Stromal cell of bone marrow (primary cell): ENCODE results near the gene MSANTD2.
"Not testable (repeated sequence)": the region's sequence is repeated elsewhere in the genome, so short reads cannot be mapped to it uniquely, and the experiment has no call there.

Experiments
- DNase-seq: peaks from one replicate; pipeline ENCODE4 v3.0.0-alpha.2; 2012; ENCODE audit warnings: low read depth

Gene MSANTD2

DNA sequence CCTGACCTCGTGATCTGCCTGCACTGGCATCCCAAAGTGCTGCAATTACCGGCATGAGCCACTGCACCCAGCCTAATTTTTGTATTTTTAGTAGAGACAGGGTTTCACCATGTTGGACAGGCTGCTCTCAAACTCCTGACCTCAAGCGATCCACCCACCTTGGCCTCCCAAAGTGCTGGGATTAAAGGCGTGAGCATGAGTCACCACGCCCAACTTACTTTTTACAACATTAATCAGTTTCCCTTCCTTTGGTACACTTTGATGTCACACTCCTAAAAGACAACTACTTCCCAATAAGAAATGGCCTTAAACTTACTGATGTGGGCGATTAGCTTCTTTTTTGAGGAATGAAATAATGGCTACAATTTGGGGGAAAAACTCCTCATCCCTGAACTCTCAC is 29.2 kb downstream of the MSANTD2 start:
- DNase-seq: not testable (repeated sequence)

DNA sequence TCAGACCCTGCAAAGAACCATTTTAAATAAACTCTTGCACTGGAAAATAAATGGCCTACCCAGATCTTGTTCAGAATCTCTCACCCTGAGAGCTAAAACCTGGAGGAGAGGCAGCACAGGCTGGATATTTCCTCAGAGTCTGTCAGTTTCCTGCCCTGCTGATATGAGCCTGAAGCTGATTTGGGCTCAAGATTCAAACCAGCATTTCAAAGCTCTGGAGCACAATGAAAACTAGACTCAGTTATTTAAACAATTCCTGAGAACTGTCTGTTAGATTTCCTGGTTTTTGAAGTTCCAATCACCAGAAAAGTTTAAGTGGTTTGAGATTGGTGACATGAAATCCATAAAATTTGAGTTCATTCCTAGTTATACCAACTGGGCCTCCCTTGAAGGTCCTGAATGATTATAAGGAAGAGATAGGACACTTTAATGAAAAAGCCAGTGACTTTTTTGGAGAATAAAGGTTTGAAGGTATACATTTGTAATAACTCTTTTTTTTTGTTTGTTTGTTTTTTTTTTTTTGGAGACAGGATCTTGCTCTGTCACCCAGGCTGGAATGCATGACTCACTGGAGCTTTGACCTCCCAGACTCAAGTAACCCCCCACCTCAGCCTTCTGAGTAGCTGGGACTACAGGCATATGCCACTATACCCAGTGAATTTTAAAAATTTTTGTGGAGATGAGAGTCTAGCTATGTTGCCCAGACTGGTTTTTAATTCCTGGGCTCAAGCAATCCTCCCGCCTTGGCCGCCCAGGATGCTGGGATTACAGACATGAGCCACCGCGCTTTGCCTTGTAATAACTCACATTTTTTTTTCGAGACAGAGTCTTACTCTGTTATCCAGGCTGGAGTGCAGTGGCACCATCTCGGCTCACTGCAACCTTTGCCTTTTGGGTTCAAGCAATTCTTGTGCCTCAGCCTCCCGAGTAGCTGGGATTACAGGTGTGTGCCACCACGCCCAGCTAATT is 30.1 kb downstream of the MSANTD2 start:
- DNase-seq: no peak

DNA sequence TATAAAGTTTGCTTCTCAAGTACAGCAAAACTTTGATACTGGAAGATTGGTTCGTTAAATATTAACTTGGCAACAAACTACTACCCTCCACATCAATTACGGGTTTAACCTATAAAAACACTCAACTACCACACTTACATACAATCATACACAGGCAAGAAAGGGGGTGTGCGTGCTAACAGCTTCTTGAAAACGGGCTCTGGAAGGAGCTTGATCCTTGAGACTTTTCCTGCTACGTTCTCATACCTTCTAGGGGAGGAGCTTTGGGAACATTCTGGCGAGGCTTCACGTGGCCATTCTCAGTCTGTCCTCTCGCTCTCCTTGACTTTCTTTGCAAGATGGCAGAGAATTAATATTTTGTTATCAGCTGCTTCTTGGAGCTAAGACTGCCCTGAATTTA is 31.3 kb downstream of the MSANTD2 start:
- DNase-seq: no peak

DNA sequence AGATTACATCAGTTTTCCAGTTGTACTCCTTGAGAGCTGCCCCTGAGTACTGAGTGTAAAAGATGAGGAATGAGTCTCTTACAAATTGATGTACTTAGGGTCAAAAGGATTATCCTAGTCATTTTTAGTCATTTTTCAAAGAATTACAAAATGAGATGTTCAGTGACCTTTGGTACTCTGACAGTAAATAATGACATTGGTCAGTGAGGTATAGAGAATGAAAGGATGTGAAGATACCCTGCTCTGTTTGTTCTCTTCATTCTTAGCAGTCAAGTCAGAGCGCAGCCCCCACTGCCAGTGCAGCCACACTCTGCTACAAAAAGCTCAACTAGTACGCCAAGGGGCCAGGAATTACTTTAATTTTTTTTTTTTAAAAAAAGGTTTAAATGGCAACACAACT is 34.0 kb downstream of the MSANTD2 start:
- DNase-seq: no peak

DNA sequence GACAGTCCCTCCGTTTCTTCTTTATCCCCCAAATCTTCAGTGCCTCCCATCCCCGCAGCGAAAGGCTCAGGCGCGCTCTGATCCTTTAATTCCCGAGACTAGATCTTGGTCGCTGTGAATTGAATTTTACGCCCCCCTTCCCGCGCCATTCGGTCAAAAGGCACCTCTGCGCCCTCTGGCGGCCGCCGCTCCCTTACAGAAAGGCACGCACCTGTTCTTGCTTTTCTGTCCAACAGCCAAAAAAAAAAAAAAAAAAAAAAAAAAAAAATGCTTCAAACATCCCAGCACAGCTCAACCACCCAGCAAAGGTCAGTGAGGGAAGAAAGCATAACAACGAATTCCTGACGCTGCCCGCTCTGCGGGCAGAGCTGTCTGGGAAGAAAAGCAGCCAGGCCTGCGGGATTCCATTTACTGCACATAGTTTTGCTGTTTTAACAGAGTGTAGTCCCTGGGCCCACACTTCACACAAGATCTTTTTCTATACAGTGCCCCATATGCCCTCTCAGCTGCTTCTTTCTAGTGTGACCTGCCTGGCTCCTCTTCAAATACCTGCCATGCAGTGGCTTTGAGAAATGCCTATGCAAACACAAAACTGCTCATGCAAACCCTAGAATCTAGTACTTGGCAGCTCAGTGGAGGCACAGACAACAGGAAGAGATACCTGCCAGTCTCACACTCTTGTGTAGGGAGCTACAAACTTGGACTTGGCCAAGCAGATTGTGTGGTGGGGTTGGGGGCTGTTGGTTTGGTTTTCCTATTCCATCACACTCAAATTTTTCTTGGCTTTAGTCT is 36.9 kb downstream of the MSANTD2 start:
- peak; percentile 29 for DNase-seq

DNA sequence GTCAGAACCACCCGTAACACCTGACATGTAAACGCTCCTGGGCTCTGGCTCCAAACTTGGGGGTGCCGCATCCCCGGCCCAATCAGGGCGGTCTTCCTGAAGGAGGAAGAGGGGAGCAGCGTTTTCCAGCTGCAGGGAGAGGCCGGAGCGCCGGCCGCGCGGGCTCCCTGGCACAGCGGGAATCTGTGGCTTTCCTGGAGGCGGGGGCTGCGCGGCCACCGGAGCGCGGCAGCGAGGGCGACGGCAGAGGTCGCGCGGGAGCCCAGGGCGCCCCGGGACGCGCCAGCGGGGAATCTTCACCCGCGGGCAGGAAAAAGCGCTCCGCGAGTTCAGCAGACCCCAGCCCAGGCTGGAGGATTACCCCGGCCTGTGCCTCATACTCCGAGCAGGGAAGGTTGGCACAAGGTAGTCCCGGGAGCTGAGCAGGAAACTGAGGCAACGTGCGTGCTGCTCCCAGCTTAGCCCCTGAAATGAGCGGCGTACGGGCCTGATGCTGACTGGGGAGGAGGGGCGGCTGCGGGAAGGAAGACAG is 37.5 kb downstream of the MSANTD2 start:
- no peak for DNase-seq

DNA sequence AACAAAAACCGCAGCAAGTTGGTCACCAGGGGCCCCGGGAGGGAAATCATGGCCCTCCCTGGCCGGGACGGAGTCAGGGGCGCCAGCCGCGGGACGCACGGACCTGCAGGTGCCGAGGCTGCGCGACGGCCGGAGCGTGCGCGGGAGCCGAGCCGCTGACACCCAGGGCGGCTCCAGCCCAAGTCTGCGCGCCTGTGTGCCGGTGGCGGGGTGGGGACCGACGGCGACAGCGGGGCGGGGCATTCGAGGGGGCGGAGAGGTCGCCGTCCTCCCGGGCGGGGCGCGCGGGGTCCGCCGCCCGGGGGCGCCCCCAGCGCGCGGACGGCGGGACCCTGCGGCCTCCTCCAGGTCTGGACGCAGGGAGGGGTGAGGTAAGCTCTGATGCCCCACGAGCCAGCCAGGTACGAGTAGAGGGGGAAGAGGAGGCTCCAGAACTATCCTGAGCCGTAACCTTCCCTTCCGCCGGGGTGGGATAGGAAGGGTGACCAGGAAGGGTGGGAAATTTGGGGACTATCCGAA is 38.0 kb downstream of the MSANTD2 start, which contains the start of gene ESAM:
Gene ESAM (minus strand): TSS at position 186 of the 519 bp plus-strand sequence. CDS start 136 bp downstream, at position 50.
- no peak for DNase-seq

DNA sequence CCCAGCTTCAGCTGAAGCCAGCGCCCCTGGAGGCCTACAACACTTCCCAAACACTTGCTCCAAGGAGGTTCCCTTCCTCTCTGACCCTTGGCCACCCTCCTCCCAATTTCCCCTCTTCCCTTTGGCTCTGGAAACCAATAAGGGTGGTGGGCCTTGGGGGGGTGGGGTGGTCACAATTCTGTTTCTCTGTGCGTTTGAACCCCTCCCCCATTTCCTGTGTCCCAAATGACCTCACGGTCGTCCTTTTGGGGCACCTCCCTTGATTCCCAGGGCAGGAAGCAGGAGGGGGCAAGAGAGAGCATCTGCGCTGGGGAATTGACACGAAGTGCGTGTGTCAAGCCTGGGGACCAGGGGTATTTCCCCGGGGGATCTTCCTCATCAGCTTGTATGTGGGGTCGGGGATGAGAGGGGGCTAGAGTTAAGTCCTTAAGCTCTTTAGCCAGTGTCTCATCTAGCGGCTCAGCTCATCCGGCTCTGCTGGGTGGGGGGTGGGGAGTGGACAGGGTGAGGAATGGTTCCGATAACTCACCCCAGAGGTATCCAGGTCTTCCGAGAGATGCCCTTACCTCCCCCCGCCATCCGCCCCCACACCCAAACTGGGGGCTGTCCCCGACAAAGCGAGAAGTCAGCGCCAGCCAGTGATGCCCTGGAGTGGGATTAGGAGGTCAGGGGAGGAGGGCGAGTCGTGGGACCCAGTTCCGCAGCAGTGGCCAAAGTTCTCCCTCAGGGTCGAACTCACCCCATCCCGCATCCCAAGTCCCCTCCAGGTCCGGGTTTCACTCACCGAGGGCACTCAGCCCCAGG is 38.7 kb downstream of the MSANTD2 start:
- no peak for DNase-seq

DNA sequence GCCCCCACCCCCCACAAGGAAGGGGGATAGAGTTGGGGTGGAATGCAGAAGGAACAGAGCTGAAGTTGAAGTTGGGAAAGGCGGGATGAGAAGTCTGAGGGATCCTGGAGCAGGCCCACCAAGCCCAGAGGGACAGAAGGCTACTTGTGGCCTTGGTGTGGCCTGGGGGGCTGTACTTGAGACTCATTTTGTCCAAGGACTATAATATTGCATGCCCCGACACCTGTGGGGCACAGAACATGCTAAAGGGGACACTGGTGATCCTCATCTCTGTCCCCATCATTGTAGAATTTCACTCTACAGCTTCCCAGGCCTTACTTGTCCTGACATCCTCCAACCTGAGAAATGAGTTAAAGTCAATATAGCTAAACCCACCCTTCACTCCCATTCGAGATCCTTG is 39.4 kb downstream of the MSANTD2 start:
- DNase-seq: no peak

DNA sequence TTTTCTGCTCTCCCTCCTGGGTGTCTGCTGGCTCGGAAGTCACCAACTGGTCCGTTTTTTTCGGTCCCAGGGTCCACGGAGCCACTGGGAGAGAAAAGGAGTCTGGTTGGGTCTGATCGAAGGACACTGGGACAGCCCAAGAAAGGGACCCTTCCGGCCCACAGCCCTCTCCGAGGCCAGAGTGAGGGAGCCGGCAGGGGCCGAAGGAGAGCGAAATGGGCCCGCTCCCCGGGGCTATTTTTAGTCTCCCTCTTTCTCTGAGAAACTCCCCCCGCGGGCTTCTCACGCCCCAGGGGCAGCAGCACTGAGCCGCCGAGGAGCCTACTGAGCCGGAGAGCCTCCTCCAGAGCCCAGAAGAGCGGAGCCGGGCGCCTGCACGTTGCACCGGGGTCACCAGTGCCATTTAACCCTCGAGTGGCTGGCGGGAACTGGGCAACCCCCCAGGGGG is 40.0 kb downstream of the MSANTD2 start:
- no peak for DNase-seq

DNA sequence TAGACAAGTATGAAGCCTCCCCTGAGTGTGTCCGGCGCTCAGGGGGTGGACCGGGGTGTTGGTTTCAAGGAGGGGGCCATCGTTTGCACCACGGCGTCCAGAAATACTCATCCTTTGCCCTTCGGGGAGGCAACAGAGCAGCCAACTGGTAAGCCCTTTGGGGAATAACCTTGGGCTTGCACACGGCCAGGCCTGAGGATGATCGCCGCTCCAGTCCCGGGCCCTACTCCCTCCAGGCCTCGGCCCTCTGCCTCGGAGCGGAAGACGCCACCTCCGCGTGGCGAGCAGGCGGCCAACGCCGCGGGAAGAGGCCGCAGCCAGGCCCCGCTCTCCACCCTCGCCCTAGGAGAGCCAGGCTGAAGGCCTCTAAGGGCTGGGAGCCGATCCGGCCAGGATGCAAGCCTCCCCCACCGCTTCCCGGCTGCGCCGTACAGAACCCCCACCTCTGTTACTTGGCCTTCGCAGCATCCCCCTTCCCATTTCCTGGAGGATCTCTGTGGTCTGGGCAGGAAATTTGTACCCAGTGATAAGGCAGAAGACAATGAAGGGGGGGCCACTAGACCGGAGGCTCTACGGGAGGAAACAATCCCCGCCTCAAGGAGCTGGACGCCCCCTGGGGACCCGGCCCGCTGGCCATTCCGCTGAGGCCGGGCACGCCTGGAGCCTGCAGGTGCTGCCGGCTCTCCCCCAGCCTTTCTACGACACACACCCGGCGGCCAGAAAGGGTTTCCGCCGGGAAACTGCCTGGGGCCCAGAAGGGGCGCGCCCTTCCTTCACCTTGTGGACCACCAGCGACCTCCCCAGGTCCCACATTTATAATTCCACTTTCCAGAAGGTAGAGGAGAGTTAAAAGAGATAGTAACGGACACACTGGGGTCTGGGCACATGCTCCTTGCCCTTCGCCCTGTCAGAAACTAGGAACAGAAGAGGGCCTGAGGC is 40.7 kb downstream of the MSANTD2 start:
- DNase-seq: no peak

DNA sequence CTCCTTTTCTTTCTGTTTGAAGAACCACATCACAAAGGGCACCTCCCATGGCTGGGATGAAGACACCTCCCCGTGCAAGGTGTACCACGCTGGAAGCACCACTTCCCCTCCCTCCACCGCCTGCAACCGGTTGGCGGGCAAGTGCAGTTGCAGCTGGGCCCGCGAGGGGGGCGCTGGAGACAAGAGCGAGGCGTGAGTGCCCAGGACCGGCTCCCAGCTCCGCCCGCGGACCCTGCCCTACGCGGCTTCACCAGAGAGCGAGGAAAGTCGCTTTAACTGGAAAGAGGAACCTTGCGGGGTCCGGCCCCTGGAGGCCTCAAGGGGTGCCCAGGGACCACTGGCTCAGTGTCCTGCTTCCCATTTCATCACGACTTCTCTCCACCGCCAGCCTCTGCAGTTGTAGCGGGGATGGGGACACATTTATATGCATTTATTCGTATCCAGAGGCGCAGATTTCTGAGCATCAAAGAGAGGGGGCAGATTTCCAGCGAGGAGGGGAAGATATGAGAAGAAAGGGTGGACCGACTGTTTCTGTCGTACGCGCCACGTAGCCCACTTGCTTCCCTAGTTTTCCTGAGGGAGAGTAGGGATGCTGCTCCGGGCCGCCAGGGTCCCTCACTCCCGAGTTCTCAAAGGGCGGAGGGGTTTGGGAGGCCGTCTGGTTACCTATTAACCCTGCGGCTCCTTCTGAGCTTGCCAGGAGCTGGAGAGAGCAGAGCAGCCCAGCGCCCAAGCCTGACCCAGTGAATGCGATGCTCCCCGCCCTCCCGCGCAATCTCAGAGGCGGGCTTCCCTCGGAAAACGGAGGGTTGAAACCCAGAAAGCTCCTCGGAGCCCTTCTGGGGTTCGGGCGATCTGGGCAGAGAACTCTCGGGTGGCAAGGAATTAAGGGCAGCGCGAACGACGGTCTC is 41.6 kb downstream of the MSANTD2 start:
- no peak for DNase-seq

DNA sequence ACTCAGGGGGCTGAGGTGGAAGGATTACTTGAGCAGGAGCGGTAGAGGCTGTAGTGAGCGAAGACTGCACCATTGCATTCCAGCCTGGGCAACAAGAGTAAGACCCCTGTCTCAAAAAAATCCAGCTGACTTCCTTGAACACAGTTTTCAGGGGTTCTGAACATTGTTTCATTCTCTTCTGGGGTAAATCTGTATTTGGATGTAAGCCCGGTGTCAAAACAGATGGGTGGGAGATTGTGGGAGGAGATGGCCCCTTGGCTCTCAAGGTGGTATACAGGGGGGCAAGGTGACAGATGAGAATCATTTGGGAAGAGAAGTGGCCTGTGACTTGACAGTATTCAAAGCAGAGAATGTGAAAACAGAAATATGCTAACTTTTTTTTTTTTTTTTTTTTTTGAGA is 42.9 kb downstream of the MSANTD2 start:
- DNase-seq: no peak

DNA sequence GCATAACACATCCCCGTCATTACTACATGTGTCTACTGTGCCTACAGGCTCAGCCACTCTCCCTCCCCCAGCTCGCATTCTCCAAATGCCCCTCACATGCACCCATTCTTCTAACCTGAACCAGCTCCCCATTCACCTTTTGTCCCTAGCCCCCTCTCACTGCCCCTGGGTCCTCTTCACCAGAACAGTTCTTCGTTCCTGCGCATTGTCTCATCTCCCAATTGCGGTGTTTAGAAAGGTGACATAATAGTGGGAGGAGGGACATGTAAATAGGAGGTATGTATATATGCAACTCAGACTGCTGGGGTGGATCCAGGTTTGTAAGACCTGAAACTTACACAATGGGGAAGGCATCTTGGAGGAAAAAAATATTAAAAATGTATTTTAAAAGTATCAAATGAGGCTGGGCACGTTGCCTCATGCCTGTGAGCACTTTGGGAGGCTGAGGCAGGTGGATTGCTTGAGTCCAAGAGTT is 43.4 kb downstream of the MSANTD2 start:
- DNase-seq: no peak

DNA sequence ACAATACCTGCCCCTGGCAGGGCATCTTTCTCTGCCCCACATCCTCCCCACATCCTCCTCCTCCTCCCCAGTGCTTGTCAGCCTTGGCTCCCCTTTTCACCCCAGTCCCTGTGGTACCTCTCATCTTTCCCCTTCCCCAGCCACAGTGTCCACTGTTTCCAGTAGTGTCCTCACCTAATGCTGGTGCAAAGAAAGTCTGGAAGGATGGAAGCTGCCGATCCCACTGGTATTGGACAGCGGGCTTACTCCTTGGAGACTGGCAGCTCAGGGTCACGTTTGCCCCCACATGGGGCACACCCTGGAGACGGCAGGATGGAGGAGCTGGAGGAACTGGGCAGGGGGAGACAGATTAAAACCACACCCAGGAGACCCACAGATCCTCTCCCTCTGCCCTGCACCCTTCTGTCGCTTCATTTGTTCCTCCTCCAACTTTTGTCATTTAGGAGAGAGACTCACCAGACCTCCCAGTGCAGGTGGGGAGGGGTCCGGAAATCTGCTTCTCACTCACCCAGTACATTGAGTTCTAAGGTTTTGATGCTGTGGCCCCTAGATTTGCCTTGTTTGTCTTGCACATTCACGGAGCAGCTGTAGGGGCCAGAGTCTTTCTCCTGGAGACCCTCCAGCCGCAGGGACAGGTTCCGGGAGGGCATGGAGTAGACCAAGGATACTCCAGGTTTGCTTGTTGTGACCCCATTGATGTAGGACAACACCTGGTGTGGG is 44.0 kb downstream of the MSANTD2 start:
- no peak for DNase-seq

DNA sequence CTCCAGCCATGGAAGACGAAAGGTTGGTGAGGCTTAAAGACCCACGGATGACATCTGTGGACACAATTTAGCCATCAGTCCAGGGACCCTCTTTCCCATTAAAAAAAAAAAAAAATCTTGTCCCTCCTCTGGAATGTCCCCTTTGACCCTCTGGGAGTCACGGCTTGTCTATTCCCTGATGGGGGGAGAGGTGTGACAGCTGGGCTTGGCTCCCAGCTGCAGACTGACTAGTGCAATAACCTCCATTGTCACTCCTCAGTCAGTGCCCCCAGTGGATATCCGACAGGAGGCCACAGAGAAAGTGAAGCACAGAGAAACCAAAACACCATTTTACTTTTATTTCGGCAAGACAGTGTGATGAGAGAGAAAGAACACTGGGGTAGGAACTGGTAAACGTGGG is 45.5 kb downstream of the MSANTD2 start:
- DNase-seq: no peak

DNA sequence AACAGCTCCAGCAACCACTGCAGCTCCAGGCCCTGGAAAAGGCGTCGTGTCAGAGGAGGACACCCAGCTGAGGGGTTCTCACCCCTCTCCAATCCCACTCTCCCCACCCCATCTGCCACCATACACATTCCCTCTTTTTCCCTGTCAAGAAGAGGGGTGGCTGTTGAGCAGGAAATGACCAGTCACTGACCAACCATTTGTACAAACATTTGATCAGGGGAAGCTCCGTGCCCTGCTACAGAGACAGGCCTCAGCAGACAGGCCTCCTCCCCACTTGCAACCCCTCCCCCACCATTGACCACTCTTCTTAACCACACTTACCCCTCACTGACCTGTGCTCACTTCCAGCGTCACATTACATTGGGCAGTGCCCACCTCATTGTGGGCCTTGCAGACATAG is 45.9 kb downstream of the MSANTD2 start:
- DNase-seq: no peak

DNA sequence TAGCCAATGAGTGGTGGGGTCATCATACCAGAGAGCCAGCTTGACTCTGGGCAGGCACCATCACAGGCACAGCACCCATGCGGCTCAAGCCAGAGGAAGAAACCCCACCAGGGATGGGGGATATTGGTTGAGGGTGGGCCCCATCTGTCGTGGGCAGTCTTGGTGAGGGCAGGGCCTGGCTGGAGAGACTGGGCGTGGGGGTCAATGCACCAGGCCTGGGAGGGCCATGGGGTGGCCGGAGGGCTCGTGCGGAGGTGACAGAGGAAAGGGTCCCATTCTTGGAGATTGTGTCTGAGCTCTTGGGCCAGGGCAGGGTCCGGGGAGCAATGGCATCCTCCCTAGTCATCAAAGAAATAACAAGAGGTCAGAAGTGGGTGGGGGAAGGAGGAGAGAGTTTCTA is 46.6 kb downstream of the MSANTD2 start:
- no peak for DNase-seq

DNA sequence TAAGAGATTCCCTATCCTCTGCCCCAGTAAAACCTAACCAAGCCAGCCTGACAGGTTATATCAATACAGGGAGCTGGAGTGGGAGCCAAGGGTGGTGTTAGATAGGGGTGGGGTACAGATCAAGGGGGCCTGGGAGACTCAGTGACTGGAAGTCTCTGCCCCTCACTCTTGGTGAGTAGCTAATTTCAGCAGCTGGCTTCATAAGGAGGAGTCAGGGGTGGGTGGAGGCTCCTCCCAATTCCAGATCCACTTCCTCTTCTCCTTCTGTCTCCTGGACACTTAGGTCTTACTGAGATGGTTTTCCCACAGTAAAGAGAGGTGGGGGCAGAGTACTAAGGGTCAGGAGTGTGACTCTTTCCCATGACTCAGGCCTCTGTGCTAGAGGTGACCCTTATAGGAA is 47.0 kb downstream of the MSANTD2 start:
- DNase-seq: no peak
